ENCODE results near the gene PRKCA. TPM values are rescaled to one million over a fixed set of nuclear protein-coding genes. Genes with fewer than 3 reads are reported as not detected.

PRKCA gene
- total RNA-seq, 1 donor from 2014 or later: 5.6 TPM

DNA sequence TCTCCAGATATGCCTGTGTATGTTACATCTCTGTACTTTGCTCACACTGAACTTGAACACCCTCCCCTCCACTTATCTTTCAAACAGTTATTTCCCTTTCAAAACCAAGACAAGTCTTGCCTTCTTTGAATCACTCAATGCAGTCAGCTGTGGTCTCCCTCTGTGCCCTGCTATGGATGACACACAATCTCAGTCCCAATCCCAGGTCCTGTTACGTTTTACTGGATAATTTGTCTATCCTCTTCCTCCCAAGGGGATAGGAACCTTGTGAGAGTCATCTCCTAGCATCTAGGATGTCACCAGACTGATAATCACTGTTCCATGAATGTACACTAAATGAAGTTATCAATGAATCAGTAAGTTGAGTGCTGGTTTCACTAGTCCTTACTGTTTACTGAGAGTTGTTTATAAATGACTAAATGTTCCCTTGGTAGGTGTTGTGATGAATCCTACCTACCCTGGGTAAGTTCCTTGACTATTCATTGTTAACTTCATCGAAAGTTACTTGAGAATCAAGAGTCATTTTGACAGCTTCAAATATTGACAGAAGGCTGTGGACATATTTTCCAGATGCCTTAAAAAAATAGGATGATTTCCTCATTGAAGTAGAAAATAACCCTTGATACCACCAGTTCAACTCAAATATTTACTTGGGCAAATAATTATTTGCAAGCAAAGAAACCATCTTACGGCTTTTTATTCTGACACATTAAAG is 244.9 kb downstream of the PRKCA start:
- TF ChIP-seq, protein P1, sequence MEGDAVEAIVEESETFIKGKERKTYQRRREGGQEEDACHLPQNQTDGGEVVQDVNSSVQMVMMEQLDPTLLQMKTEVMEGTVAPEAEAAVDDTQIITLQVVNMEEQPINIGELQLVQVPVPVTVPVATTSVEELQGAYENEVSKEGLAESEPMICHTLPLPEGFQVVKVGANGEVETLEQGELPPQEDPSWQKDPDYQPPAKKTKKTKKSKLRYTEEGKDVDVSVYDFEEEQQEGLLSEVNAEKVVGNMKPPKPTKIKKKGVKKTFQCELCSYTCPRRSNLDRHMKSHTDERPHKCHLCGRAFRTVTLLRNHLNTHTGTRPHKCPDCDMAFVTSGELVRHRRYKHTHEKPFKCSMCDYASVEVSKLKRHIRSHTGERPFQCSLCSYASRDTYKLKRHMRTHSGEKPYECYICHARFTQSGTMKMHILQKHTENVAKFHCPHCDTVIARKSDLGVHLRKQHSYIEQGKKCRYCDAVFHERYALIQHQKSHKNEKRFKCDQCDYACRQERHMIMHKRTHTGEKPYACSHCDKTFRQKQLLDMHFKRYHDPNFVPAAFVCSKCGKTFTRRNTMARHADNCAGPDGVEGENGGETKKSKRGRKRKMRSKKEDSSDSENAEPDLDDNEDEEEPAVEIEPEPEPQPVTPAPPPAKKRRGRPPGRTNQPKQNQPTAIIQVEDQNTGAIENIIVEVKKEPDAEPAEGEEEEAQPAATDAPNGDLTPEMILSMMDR (IDR thresholded peaks at IDR 0.05; ENCODE audit: borderline replicate concordance): no peak
- Histone ChIP-seq H3K9me3 (replicated peaks) (peaks cover 13% of the 10 kb centered on the region), H3K27me3 (ENCODE audit: low read depth) (no peaks in the 10 kb centered on the region), H3K27ac (replicated peaks) (no peak overlapping the region), H3K36me3 (no peaks in the 10 kb centered on the region), H3K4me3 (no peak overlapping the region), H3K4me1 (peaks cover 5% of the 10 kb centered on the region)
- intact Hi-C loops (cut with micrococcal nuclease): no loop called here
- DNase-seq: no peak

DNA sequence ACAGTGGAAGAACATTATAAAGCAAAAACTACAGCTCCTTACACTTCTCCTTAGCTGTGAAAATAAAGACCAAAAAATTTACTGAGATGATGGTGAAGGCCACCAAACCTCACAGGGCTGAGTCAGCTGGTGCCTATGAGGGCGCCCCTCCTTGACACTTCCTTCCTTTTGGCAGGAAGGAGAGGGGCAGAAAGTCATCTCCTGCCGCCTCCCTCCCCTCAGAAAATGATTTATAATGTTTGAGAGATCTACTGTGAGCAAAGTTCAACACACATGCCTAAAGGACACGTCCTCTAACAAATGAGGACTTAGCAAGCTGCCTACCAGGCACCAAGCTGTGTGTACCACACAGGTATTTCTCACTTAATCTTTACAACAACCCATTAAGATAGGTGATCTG is 245.7 kb downstream of the PRKCA start:
- TF ChIP-seq, protein P1 (IDR thresholded peaks at IDR 0.05; ENCODE audit: borderline replicate concordance): no peak
- intact Hi-C loops (cut with micrococcal nuclease): no loop called here
- no peak for DNase-seq
- no peaks in the 10 kb centered on the region for H3K27me3 ChIP-seq (ENCODE audit: low read depth)
- no peaks in the 10 kb centered on the region for H3K4me1 ChIP-seq
- H3K4me3 ChIP-seq: no peak overlapping the region
- H3K27ac ChIP-seq (replicated peaks): no peak overlapping the region
- H3K36me3 ChIP-seq: no peaks in the 10 kb centered on the region
- H3K9me3 ChIP-seq (replicated peaks): peaks cover 13% of the 10 kb centered on the region

DNA sequence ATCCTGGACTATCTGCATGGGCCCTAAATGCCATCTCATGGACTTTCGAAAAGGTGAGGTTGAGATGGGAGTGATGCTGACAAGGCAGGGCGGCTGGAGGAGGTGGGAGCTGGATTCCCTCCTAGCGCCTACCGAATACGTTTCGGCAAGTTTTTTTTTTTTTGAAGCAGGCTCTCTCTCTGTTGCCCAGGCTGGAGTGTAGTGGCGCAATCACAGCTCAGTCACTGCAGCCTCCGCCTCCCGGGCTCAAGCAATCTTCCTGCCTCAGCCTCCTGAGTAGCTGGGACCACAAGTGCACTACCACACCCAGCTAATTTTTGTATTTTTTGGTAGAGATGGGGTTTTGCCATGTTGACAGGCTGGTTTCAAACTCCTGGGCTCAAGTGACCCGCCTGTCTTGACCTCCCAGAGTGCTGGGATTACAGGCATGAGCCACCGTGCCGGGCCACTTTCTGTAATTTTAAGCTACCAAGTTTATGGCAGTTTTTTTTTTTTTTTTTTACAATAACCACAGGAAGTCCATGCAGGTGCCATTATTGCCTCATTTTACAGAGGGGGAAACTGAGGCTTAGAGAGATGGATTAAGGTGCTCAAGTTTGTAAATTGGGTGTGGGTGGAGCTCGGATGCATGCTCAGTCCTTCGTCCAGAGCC is 246.4 kb downstream of the PRKCA start:
- Histone ChIP-seq H3K27ac (replicated peaks) (no peak overlapping the region), H3K9me3 (replicated peaks) (peaks cover 13% of the 10 kb centered on the region), H3K36me3 (no peaks in the 10 kb centered on the region), H3K4me1 (no peaks in the 10 kb centered on the region), H3K27me3 (ENCODE audit: low read depth) (no peaks in the 10 kb centered on the region), H3K4me3 (no peak overlapping the region)
- intact Hi-C loops (cut with micrococcal nuclease): no loop called here
- TF ChIP-seq, protein P1 (IDR thresholded peaks at IDR 0.05; ENCODE audit: borderline replicate concordance): no peak
- DNase-seq: no peak

DNA sequence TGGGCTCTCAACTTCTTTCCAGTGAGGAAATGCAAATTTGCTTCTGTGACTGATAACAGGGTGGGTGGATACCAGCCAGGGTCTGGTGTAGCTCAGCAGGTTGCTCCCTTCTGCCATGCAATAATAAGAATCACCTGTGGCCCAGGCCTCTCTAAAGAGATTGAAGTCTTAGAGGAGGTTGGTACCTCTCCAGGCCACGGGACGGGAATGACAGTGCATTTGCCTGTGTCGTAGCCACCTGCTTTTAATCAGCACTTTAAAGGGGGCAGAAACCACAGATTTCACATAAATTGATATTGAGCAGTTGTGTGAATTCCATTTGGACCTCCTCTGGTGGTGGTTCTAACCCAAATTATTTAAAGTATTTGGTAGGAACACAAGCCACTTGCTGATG is 246.9 kb downstream of the PRKCA start:
- H3K4me3 ChIP-seq: no peak overlapping the region
- intact Hi-C loops (cut with micrococcal nuclease): no loop called here
- no peak overlapping the region for H3K27ac ChIP-seq (replicated peaks)
- H3K4me1 ChIP-seq: no peaks in the 10 kb centered on the region
- H3K27me3 ChIP-seq (ENCODE audit: low read depth): no peaks in the 10 kb centered on the region
- TF ChIP-seq, protein P1 (IDR thresholded peaks at IDR 0.05; ENCODE audit: borderline replicate concordance): no peak
- peaks cover 13% of the 10 kb centered on the region for H3K9me3 ChIP-seq (replicated peaks)
- no peaks in the 10 kb centered on the region for H3K36me3 ChIP-seq
- DNase-seq: no peak

DNA sequence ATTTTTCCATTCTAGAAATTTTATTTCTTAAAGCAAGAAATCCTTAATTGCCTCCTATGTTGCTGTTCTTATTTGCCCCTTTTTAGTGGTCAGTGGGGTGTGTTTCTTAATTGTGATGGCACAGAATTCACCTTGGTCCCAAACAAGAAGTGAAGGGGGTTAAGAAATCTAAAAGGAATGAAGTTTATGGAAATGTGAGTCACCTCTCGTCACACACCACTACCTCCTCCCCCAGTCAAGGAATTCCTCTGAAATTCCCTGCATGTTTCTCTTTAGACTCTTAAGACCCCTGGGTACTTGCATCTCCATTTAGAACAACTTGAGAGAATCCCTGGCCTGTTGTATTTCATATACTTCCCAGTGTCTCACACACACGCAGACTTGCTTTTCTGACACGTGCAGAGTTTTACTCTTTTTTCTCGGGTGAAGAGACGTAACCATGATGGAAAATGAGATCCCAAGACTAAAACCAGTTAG is 247.4 kb downstream of the PRKCA start:
- Histone ChIP-seq H3K27me3 (ENCODE audit: low read depth) (no peaks in the 10 kb centered on the region), H3K9me3 (replicated peaks) (peaks cover 13% of the 10 kb centered on the region), H3K4me1 (no peaks in the 10 kb centered on the region), H3K36me3 (no peaks in the 10 kb centered on the region), H3K4me3 (no peak overlapping the region), H3K27ac (replicated peaks) (no peak overlapping the region)
- TF ChIP-seq, protein P1 (IDR thresholded peaks at IDR 0.05; ENCODE audit: borderline replicate concordance): no peak
- intact Hi-C loops (cut with micrococcal nuclease): no loop called here
- no peak for DNase-seq
